ENCODE data around the gene FRAS1.

The FRAS1 gene

GRCh38 chr4:78560296-78560963 lies 503.3 kb downstream of the FRAS1 start:
- Mint-ChIP-seq H3K4me1 (peaks cover 7% of the 10 kb centered on the region), H3K36me3 (ENCODE audit: low read depth) (no peaks in the 10 kb centered on the region), H3K9me3 (no peaks in the 10 kb centered on the region), H3K4me3 (no peak overlapping the region), H3K27ac (no peak overlapping the region), H3K27me3 (ENCODE audit: low read depth) (peaks cover 4% of the 10 kb centered on the region)
- TF ChIP-seq CTCF (IDR thresholded peaks at IDR 0.05; ENCODE audit: unreplicated experiment in 3 of 3) = no peak

- Mint-ChIP-seq H3K9me3 (no peaks in the 10 kb centered on the region), H3K27ac (peak overlapping the region; percentile 9 to 45 (median 32)), H3K4me3 (no peak overlapping the region), H3K36me3 (ENCODE audit: low read depth) (no peaks in the 10 kb centered on the region), H3K27me3 (ENCODE audit: low read depth) (peaks cover 1% of the 10 kb centered on the region), H3K4me1 (peaks cover 7% of the 10 kb centered on the region)
- TF ChIP-seq CTCF (IDR thresholded peaks at IDR 0.05; ENCODE audit: unreplicated experiment in 3 of 3) = no peak
Measured at GRCh38 chr4:78561677-78562076, 504.6 kb downstream of the FRAS1 start.

GRCh38 chr4:78562687-78563086 lies 505.6 kb downstream of the FRAS1 start:
- TF ChIP-seq CTCF (IDR thresholded peaks at IDR 0.05; ENCODE audit: unreplicated experiment in 3 of 3) = no peak
- Mint-ChIP-seq H3K4me1 (peaks cover 7% of the 10 kb centered on the region), H3K4me3 (no peak overlapping the region), H3K9me3 (no peaks in the 10 kb centered on the region), H3K27ac (peak overlapping the region in 1 of 3 experiments; percentile 9), H3K36me3 (ENCODE audit: low read depth) (no peaks in the 10 kb centered on the region), H3K27me3 (ENCODE audit: low read depth) (no peaks in the 10 kb centered on the region)

- peak overlapping the region in 1 of 3 experiments; percentile 12 for H3K27ac Mint-ChIP-seq
- H3K27me3 Mint-ChIP-seq (ENCODE audit: low read depth) = no peaks in the 10 kb centered on the region
- no peak for TF ChIP-seq CTCF (IDR thresholded peaks at IDR 0.05; ENCODE audit: unreplicated experiment in 3 of 3)
- H3K4me3 Mint-ChIP-seq = no peak overlapping the region
- no peaks in the 10 kb centered on the region for H3K36me3 Mint-ChIP-seq (ENCODE audit: low read depth)
- no peaks in the 10 kb centered on the region for H3K9me3 Mint-ChIP-seq
- peaks cover 7% of the 10 kb centered on the region for H3K4me1 Mint-ChIP-seq
Measured at GRCh38 chr4:78565971-78566372, 508.8 kb downstream of the FRAS1 start.

- no peak overlapping the region for H3K4me3 Mint-ChIP-seq
- no peaks in the 10 kb centered on the region for H3K27me3 Mint-ChIP-seq (ENCODE audit: low read depth)
- peaks cover 4% of the 10 kb centered on the region for H3K4me1 Mint-ChIP-seq
- no peaks in the 10 kb centered on the region for H3K9me3 Mint-ChIP-seq
- no peak overlapping the region for H3K27ac Mint-ChIP-seq
- H3K36me3 Mint-ChIP-seq (ENCODE audit: low read depth) = no peaks in the 10 kb centered on the region
- no peak for TF ChIP-seq CTCF (IDR thresholded peaks at IDR 0.05; ENCODE audit: unreplicated experiment in 3 of 3)
Measured at GRCh38 chr4:78566834-78567499, 509.8 kb downstream of the FRAS1 start.

Measured in nephron (organoid).